WI38 (cell line): ENCODE results near the gene PCNT.

Experiments
- H3K4me3 ChIP-seq: 2 replicates; pipeline ENCODE4 v1.5.1; 2011; ENCODE audit warnings: low read depth, mild to moderate bottlenecking, control low read depth, low read length
- CTCF ChIP-seq: IDR thresholded peaks from 2 replicates; pipeline ENCODE4 v1.5.1; 2012; ENCODE audit warnings: low read depth, mild to moderate bottlenecking, control low read depth, low read length

Gene PCNT

GRCh38 chr21:46334351-46335140 lies 10.6 kb downstream of the PCNT start:
- no peak overlapping the region for H3K4me3 ChIP-seq
- TF ChIP-seq CTCF: no peak

GRCh38 chr21:46336603-46337002 lies 12.6 kb downstream of the PCNT start:
- H3K4me3 ChIP-seq: no peak overlapping the region
- no peak for TF ChIP-seq CTCF

GRCh38 chr21:46340998-46341397 lies 17.0 kb downstream of the PCNT start:
- TF ChIP-seq CTCF: no peak
- no peak overlapping the region for H3K4me3 ChIP-seq

GRCh38 chr21:46344219-46344915 lies 20.4 kb downstream of the PCNT start:
- no peak for TF ChIP-seq CTCF
- no peak overlapping the region for H3K4me3 ChIP-seq

GRCh38 chr21:46345861-46346260 lies 21.9 kb downstream of the PCNT start:
- H3K4me3 ChIP-seq: no peak overlapping the region
- TF ChIP-seq CTCF: no peak

- H3K4me3 ChIP-seq: no peak overlapping the region
- no peak for TF ChIP-seq CTCF
Observed at GRCh38 chr21:46346296-46347202, 22.6 kb downstream of the PCNT start.
